HG03280 (cell line): ENCODE measurements around the gene PTPRT.

ENCODE experiments used
- ATAC-seq: cut with Tn5 transposase; IDR thresholded peaks from one replicate; pipeline ENCODE4 v1.9.1; 2021; ENCODE audit warnings: mild to moderate bottlenecking, moderate library complexity; ENCODE audit not compliant: unreplicated experiment

The PTPRT gene

GRCh38 chr20:43189554-43190331 is at the start of gene PTPRT:
PTPRT (minus strand) TSS chr20:43189906; CDS start chr20:43189733, 173 bp downstream.
- no peak for ATAC-seq

- no peak for ATAC-seq
Measured at GRCh38 chr20:43238833-43239232, 49.1 kb upstream of the PTPRT start.

- ATAC-seq = no peak
Measured at GRCh38 chr20:43238266-43238665, 48.6 kb upstream of the PTPRT start.

- ATAC-seq = no peak
Measured at GRCh38 chr20:43237651-43238168, 48.0 kb upstream of the PTPRT start.

- no peak for ATAC-seq
Measured at GRCh38 chr20:43235998-43236397, 46.3 kb upstream of the PTPRT start.

- ATAC-seq = no peak
Measured at GRCh38 chr20:43231829-43232228, 42.1 kb upstream of the PTPRT start.

- no peak for ATAC-seq
Measured at GRCh38 chr20:43229696-43230095, 40.0 kb upstream of the PTPRT start.

GRCh38 chr20:43220612-43221011 is 30.9 kb upstream of the PTPRT start:
- ATAC-seq = no peak

GRCh38 chr20:43210901-43211300 is 21.2 kb upstream of the PTPRT start:
- ATAC-seq = no peak

- no peak for ATAC-seq
Measured at GRCh38 chr20:43209831-43210230, 20.1 kb upstream of the PTPRT start.

- ATAC-seq = no peak
Measured at GRCh38 chr20:43205699-43206098, 16.0 kb upstream of the PTPRT start.

- ATAC-seq = no peak
Measured at GRCh38 chr20:43202100-43202499, 12.4 kb upstream of the PTPRT start.

GRCh38 chr20:43198607-43199006 is 8.9 kb upstream of the PTPRT start:
- ATAC-seq = no peak

GRCh38 chr20:43196243-43196642 is 6.5 kb upstream of the PTPRT start:
- ATAC-seq = no peak

- no peak for ATAC-seq
Measured at GRCh38 chr20:43194137-43194536, 4.4 kb upstream of the PTPRT start.

GRCh38 chr20:43193443-43193842 is 3.7 kb upstream of the PTPRT start:
- ATAC-seq = no peak

GRCh38 chr20:43191946-43192863 is 2.5 kb upstream of the PTPRT start:
- ATAC-seq = no peak

GRCh38 chr20:43191143-43191542 is 1.4 kb upstream of the PTPRT start:
- no peak for ATAC-seq

GRCh38 chr20:43190332-43190953 is 737 bp upstream of the PTPRT start:
- no peak for ATAC-seq

GRCh38 chr20:43188861-43189553 is 699 bp downstream of the PTPRT start:
- no peak for ATAC-seq

- ATAC-seq = no peak
Measured at GRCh38 chr20:43188234-43188653, 1.5 kb downstream of the PTPRT start.
